ENCODE measurements around the gene CENPM. TPM values are rescaled to one million over a fixed set of nuclear protein-coding genes. Genes with fewer than 3 reads are reported as not detected.

The CENPM gene
- total RNA-seq, 1 donor from 2014 or later, result 30.0 TPM

- DNase-seq (ENCODE audit: low read depth in 2 of 2), result no peak
Measured at GRCh38 chr22:41900652-41901312, 46.2 kb downstream of the CENPM start.

- no peak for DNase-seq (ENCODE audit: low read depth in 2 of 2)
Measured at GRCh38 chr22:41899992-41900651, 46.8 kb downstream of the CENPM start.

GRCh38 chr22:41899110-41899509 is 47.8 kb downstream of the CENPM start:
- DNase-seq (ENCODE audit: low read depth in 2 of 2), result no peak

- no peak for DNase-seq (ENCODE audit: low read depth in 2 of 2)
Measured at GRCh38 chr22:41898645-41899044, 48.3 kb downstream of the CENPM start.

GRCh38 chr22:41893591-41894375 is 53.2 kb downstream of the CENPM start:
- DNase-seq (ENCODE audit: low read depth in 2 of 2), result no peak

GRCh38 chr22:41892721-41893120 is 54.2 kb downstream of the CENPM start:
- no peak for DNase-seq (ENCODE audit: low read depth in 2 of 2)

- no peak for DNase-seq (ENCODE audit: low read depth in 2 of 2)
Measured at GRCh38 chr22:41891407-41891806, 55.5 kb downstream of the CENPM start.

Other genes starting within 250 kb of the CENPM start
- 2.3 and 3.7 TPM in 2 replicates for gene MEI1, start 247.6 kb downstream of the CENPM start, total RNA-seq
- gene CCDC134, start 146.5 kb downstream of the CENPM start, total RNA-seq, result 3.7 and 4.2 TPM in 2 replicates
- gene SREBF2, start 114.0 kb downstream of the CENPM start, total RNA-seq, result 41.0 and 68.7 TPM in 2 replicates
- not detected in 2 replicates for gene SHISA8, start 32.1 kb downstream of the CENPM start, total RNA-seq
- under 0.01 TPM in 2 replicates for gene TNFRSF13C, start 20.3 kb downstream of the CENPM start, total RNA-seq
- gene SEPTIN3, start 22.3 kb upstream of the CENPM start, total RNA-seq, result under 0.01 TPM in 2 replicates
- not detected in 2 replicates for gene WBP2NL, start 51.6 kb upstream of the CENPM start, total RNA-seq
- gene NAGA, start 123.7 kb upstream of the CENPM start, total RNA-seq, result 21.7 TPM in 2 replicates
- gene PHETA2, start 127.1 kb upstream of the CENPM start, total RNA-seq, result 13.4 and 31.1 TPM in 2 replicates
- gene SMDT1, start 132.5 kb upstream of the CENPM start, total RNA-seq, result 8.0 and 11.5 TPM in 2 replicates
- 35.7 and 45.6 TPM in 2 replicates for gene NDUFA6, start 143.6 kb upstream of the CENPM start, total RNA-seq
- 0.13 TPM in 2 replicates for gene CYP2D6, start 183.7 kb upstream of the CENPM start, total RNA-seq